Common myeloid progenitor, CD34-positive (primary cell): ENCODE data around the gene AXDND1.

Experiments used
- CTCF ChIA-PET: fragments of 350-600 bp; sonication (Branson Sonifier 250); formaldehyde crosslinking; loops from one replicate; lab custom pipeline; 2021; ENCODE audit warnings: antibody characterized with exemption; lab: Charles Lee
- POLR2A ChIA-PET: fragments of 350-600 bp; sonication (Branson Sonifier 250); formaldehyde crosslinking; loops from one replicate; lab custom pipeline; 2021; ENCODE audit warnings: antibody characterized with exemption; lab: Charles Lee
- DNase-seq, 3 donors: peaks; one replicate each; pipeline versions ENCODE4 v3.0.0 to v3.0.0-alpha.2; 2013
- H3K27ac ChIP-seq, 2 experiments: 1 replicate in 1 of 2; 2 replicates in 1 of 2; pipeline ENCODE4 v1.7.0; 2013; ENCODE audit warnings: inconsistent platforms in 2 of 2, low read length in 2 of 2, mild to moderate bottlenecking in 2 of 2, low read depth in 1 of 2, moderate library complexity in 1 of 2; ENCODE audit not compliant: severe bottlenecking in 2 of 2, insufficient read depth in 1 of 2, poor library complexity in 1 of 2
- H3K27me3 ChIP-seq, 5 experiments: replicated peaks in 2 of 5; 1 replicate in 3 of 5; 2 replicates in 2 of 5; pipeline versions ENCODE4 v1.6.1 to v1.7.0; 2013; ENCODE audit warnings: low read length in 4 of 5, mild to moderate bottlenecking in 2 of 5, moderate library complexity in 2 of 5, inconsistent platforms in 1 of 5; ENCODE audit not compliant: insufficient read depth in 5 of 5, control insufficient read depth in 4 of 5
- H3K36me3 ChIP-seq, 4 experiments: 1 replicate in 2 of 4; 2 replicates in 2 of 4; pipeline versions ENCODE4 v1.6.1 to v1.7.0; 2013; ENCODE audit warnings: low read length in 3 of 4, control low read depth in 1 of 4, mild to moderate bottlenecking in 1 of 4; ENCODE audit not compliant: control insufficient read depth in 4 of 4, insufficient read depth in 4 of 4
- H3K4me1 ChIP-seq, 4 experiments: 1 replicate in 3 of 4; 2 replicates in 1 of 4; pipeline versions ENCODE4 v1.6.1 to v1.7.1; 2013; ENCODE audit warnings: low read length in 3 of 4, mild to moderate bottlenecking in 3 of 4, control low read depth in 1 of 4, inconsistent platforms in 1 of 4, moderate library complexity in 1 of 4; ENCODE audit not compliant: control insufficient read depth in 4 of 4, insufficient read depth in 4 of 4; ENCODE audit errors: control extremely low read depth in 1 of 4
- H3K4me3 ChIP-seq, 7 experiments: 1 replicate in 4 of 7; 2 replicates in 3 of 7; pipeline versions ENCODE4 v1.5.1 to v1.7.0; 2013; ENCODE audit warnings: mild to moderate bottlenecking in 7 of 7, low read length in 6 of 7, moderate library complexity in 6 of 7, inconsistent platforms in 2 of 7, low read depth in 2 of 7, control low read depth in 1 of 7; ENCODE audit not compliant: insufficient read depth in 4 of 7, control insufficient read depth in 1 of 7; ENCODE audit errors: extremely low read depth in 1 of 7
- H3K9me3 ChIP-seq, 5 experiments: 1 replicate in 4 of 5; 2 replicates in 1 of 5; pipeline versions ENCODE4 v1.6.1 to v1.7.1; 2013; ENCODE audit warnings: low read length in 4 of 5, mild to moderate bottlenecking in 2 of 5, inconsistent platforms in 1 of 5, low read depth in 1 of 5, moderate library complexity in 1 of 5; ENCODE audit not compliant: control insufficient read depth in 4 of 5, insufficient read depth in 2 of 5; ENCODE audit errors: control extremely low read depth in 1 of 5
- WGBS: methylation state at CpG from one replicate; pipeline ENCODE4 v1.1.5; 2013; ENCODE audit not compliant: insufficient coverage; 5-methylcytosine and 5-hydroxymethylcytosine counted together

The AXDND1 gene

GRCh38 chr1:179586107-179586823 lies 220.5 kb downstream of the AXDND1 start:
- Histone ChIP-seq H3K27ac (no peak overlapping the region), H3K4me1 (peaks cover 0 to 7% (median 3%) of the 10 kb centered on the region in 4 experiments), H3K36me3 (no peaks in the 10 kb centered on the region), H3K4me3 (peak overlapping the region in 4 of 7 experiments; percentile 19 to 66 (median 48)), H3K27me3 (peaks cover 11 to 61% (median 22%) of the 10 kb centered on the region in 5 experiments), H3K9me3 (peaks cover 0 to 5% (median 0%) of the 10 kb centered on the region in 5 experiments)
- ChIA-PET CTCF (interaction anchor here (1.1 kb wide), 1 partner anchor 228 kb away, joined by 5 read pairs; no protein-coding TSS in a partner anchor), POLR2A (no interaction called here)
- DNase-seq: peak; percentile 14 to 46 (median 44)
- 7% methylated on average over 36 of the region's 60 CpGs for WGBS

GRCh38 chr1:179587336-179587735 lies 221.6 kb downstream of the AXDND1 start:
- WGBS: 95% methylated on average over 6 of the region's 6 CpGs
- Histone ChIP-seq H3K27ac (no peak overlapping the region), H3K36me3 (no peaks in the 10 kb centered on the region), H3K4me3 (no peak overlapping the region), H3K27me3 (peaks cover 13 to 72% (median 28%) of the 10 kb centered on the region in 5 experiments), H3K9me3 (peaks cover 0 to 7% (median 2%) of the 10 kb centered on the region in 5 experiments), H3K4me1 (peaks cover 0 to 9% (median 5%) of the 10 kb centered on the region in 4 experiments)
- POLR2A ChIA-PET: no interaction called here
- CTCF ChIA-PET: interaction anchor here (1.1 kb wide), 1 partner anchor 227 kb away, joined by 5 read pairs; no protein-coding TSS in a partner anchor
- no peak for DNase-seq

- DNase-seq: no peak
- WGBS: 96% methylated on average over 10 of the region's 18 CpGs
- CTCF ChIA-PET: no interaction called here
These were observed 222.8 kb downstream of the AXDND1 start for GRCh38 chr1:179588425-179589024.

GRCh38 chr1:179589509-179589908 lies 223.7 kb downstream of the AXDND1 start:
- DNase-seq: no peak
- H3K27ac ChIP-seq: no peak overlapping the region
- CTCF ChIA-PET: no interaction called here
- no CpG with 5 or more reads among the region's 4 CpGs for WGBS
- peaks cover 0 to 9% (median 5%) of the 10 kb centered on the region in 4 experiments for H3K4me1 ChIP-seq
- POLR2A ChIA-PET: no interaction called here
- no peaks in the 10 kb centered on the region for H3K36me3 ChIP-seq
- no peak overlapping the region for H3K4me3 ChIP-seq
- peaks cover 0 to 8% (median 5%) of the 10 kb centered on the region in 5 experiments for H3K9me3 ChIP-seq
- H3K27me3 ChIP-seq: peaks cover 17 to 84% (median 39%) of the 10 kb centered on the region in 5 experiments

More at GRCh38 chr1:179588425-179589024, 222.8 kb downstream of the AXDND1 start:
- H3K36me3 ChIP-seq: no peaks in the 10 kb centered on the region
- H3K27me3 ChIP-seq: peaks cover 18 to 82% (median 37%) of the 10 kb centered on the region in 5 experiments
- peaks cover 0 to 9% (median 5%) of the 10 kb centered on the region in 4 experiments for H3K4me1 ChIP-seq
- H3K9me3 ChIP-seq: peaks cover 0 to 8% (median 5%) of the 10 kb centered on the region in 5 experiments
- H3K27ac ChIP-seq: no peak overlapping the region
- H3K4me3 ChIP-seq: no peak overlapping the region
- POLR2A ChIA-PET: no interaction called here

GRCh38 chr1:179590671-179591070 lies 224.9 kb downstream of the AXDND1 start:
- Histone ChIP-seq H3K4me1 (peaks cover 0 to 9% (median 5%) of the 10 kb centered on the region in 4 experiments), H3K27ac (no peak overlapping the region), H3K27me3 (peaks cover 11 to 84% (median 41%) of the 10 kb centered on the region in 5 experiments), H3K9me3 (peaks cover 0 to 8% (median 5%) of the 10 kb centered on the region in 5 experiments), H3K4me3 (no peak overlapping the region), H3K36me3 (no peaks in the 10 kb centered on the region)
- CTCF ChIA-PET: no interaction called here
- DNase-seq: no peak
- 98% methylated on average over 6 of the region's 11 CpGs for WGBS
- POLR2A ChIA-PET: no interaction called here

- H3K27me3 ChIP-seq: peaks cover 11 to 79% (median 43%) of the 10 kb centered on the region in 5 experiments
- peak overlapping the region in 2 of 7 experiments; percentile 8 to 55 for H3K4me3 ChIP-seq
- H3K36me3 ChIP-seq: no peaks in the 10 kb centered on the region
- POLR2A ChIA-PET: no interaction called here
- CTCF ChIA-PET: no interaction called here
- H3K4me1 ChIP-seq: peaks cover 0 to 7% (median 3%) of the 10 kb centered on the region in 4 experiments
- 39% methylated on average over 7 of the region's 7 CpGs for WGBS
- H3K9me3 ChIP-seq: peaks cover 0 to 8% (median 5%) of the 10 kb centered on the region in 5 experiments
- no peak overlapping the region for H3K27ac ChIP-seq
- DNase-seq: no peak
These were observed 225.5 kb downstream of the AXDND1 start for GRCh38 chr1:179591253-179591591.
